ENCODE measurements around the gene ASIC1.

DNA sequence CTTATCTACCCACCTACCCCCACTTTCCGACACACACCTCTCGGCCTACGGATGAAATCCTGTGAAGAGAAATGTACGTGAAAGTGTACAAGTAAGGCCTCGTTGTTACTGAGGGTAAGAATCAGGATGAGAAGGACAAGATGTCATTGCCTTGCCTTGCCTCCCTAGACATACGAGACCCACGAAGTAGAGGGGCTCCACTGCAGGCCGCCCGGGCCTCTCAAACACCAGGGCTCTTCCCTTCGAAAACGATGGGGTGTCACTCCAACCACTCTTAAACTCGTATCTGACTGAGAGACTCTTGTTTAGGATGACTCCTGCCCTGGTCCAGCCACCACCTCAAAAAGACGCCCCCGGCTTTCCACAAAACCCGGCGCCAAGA is 32.6 kb upstream of the ASIC1 start:
- TF ChIP-seq POLR2A (IDR thresholded peaks at IDR 0.05; ENCODE audit: low read depth, low read length) = no peak; the same call in 1 of the 2 replicates
- no peak for TF ChIP-seq POLR2AphosphoS5 (IDR thresholded peaks at IDR 0.05; ENCODE audit: low read depth, low read length)

Measured in GM12892 (cell line).